Gastrocnemius medialis (tissue), 4 donors: ENCODE results near the gene GALNT17.

Experiments
- CTCF ChIP-seq, 5 experiments: fragments of 450-650 bp in 3 of 5; fragments of 200-600 bp in 2 of 5; sonication (generic) in 2 of 5; IDR thresholded peaks in 4 of 5; conservative IDR thresholded peaks in 1 of 5; 1 replicate in 4 of 5; 2 replicates in 1 of 5; pipeline ENCODE4 v1.5.1; 2016 to 2019; ENCODE audit warnings: antibody characterized with exemption in 5 of 5, mild to moderate bottlenecking in 3 of 5, moderate library complexity in 3 of 5
- POLR2A ChIP-seq, 2 donors: fragments of 450-650 bp; IDR thresholded peaks; one replicate each; pipeline ENCODE4 v1.6.1; 2017; ENCODE audit warnings: antibody characterized with exemption in 2 of 2, mild to moderate bottlenecking in 2 of 2, moderate library complexity in 2 of 2

GRCh38 chr7:71322201-71322600 lies 190.3 kb downstream of the GALNT17 start:
- TF ChIP-seq POLR2A (IDR thresholded peaks at IDR 0.05) (no peak), CTCF (IDR thresholded peaks at IDR 0.05 in 4 of 5, conservative IDR thresholded peaks at IDR 0.05 in 1 of 5) (no peak)
